ENCODE results near the gene RDM1.

Gene RDM1

GRCh38 chr17:35876534-35876933 is 54.0 kb downstream of the RDM1 start:
- no peak overlapping the region for H3K4me3 ChIP-seq (ENCODE audit: low read depth, low read length)
- no peak for TF ChIP-seq CTCF (IDR thresholded peaks at IDR 0.05; ENCODE audit: low read depth, low read length)

DNA sequence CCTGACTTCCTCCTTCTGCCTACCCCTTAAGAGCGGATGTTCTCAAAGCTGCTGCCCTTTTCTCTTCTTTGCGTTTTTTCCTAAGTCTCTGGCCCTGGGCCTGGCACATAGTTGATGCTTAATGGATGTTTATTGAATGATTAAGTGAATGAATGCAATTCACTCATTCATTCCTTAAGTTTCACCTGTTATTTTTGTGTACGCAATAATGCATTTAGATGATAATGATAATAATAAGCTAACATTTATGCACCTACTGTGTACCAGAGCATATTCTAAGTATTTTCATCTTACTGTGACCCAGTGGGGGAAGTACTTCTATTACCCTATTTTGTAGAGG is 54.8 kb downstream of the RDM1 start:
- TF ChIP-seq CTCF (IDR thresholded peaks at IDR 0.05; ENCODE audit: low read depth, low read length) = no peak
- no peak overlapping the region for H3K4me3 ChIP-seq (ENCODE audit: low read depth, low read length)

DNA sequence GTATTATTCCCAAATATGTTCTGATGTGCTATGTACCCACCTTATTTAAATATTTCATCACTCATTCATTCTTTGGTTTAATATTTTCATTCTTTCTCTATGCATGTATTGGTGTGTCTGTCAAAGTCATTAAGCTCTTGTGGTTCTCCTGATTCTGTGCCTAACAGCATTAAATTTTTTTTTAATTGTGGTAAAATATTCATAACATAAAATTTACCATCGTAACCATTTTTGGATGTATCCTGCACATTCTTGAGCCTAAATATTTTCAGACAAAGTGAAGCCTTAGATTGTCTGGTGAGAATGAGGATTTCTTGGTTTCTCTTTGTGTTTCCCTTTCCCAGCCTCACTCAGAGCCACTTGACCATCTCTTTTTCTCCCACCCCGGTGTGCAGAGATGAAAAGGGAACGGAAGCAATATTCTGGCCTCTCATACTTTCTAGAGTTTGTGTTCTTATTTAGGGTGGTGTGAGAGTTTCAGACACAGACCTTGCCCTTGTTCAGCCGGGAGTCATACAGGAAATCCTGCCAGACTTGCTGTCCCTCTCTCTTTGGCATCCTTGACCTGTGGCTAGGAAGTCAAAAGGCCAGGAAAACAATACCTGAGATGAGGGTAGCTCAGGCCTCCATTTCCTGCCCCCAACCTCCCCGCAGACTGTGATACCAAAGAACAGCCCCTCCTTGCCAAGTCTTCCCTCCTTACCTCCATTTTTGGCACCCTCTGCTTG is 55.3 kb downstream of the RDM1 start:
- no peak overlapping the region for H3K4me3 ChIP-seq (ENCODE audit: low read depth, low read length)
- no peak for TF ChIP-seq CTCF (IDR thresholded peaks at IDR 0.05; ENCODE audit: low read depth, low read length)

- no peak overlapping the region for H3K4me3 ChIP-seq (ENCODE audit: low read depth, low read length)
- no peak for TF ChIP-seq CTCF (IDR thresholded peaks at IDR 0.05; ENCODE audit: low read depth, low read length)
Observed at GRCh38 chr17:35872196-35872980, 58.2 kb downstream of the RDM1 start.

GRCh38 chr17:35870906-35871819 is 59.4 kb downstream of the RDM1 start:
- no peak for TF ChIP-seq CTCF (IDR thresholded peaks at IDR 0.05; ENCODE audit: low read depth, low read length)
- H3K4me3 ChIP-seq (ENCODE audit: low read depth, low read length) = no peak overlapping the region

GRCh38 chr17:35868737-35869136 is 61.8 kb downstream of the RDM1 start, which contains the start of gene HEATR9:
Gene HEATR9 (minus strand): TSS chr17:35868891. CDS start chr17:35868742, 149 bp downstream.
- TF ChIP-seq CTCF (IDR thresholded peaks at IDR 0.05; ENCODE audit: low read depth, low read length) = no peak
- H3K4me3 ChIP-seq (ENCODE audit: low read depth, low read length) = no peak within 1 kb of the TSS
